Heart right ventricle (tissue), 16 donors: Measurements from ENCODE around the gene STRAP. TPM values are rescaled to one million over a fixed set of nuclear protein-coding genes. Genes with fewer than 3 reads are reported as not detected.

Experiments
- ATAC-seq, 8 donors: fragments of 200-7000 bp; cut with Tn5 transposase; one replicate each; pipeline ENCODE4 v1.9.1; 2020; ENCODE audit warnings: mild to moderate bottlenecking in 8 of 8, moderate library complexity in 8 of 8, moderate number of reproducible peaks in 1 of 8
- DNase-seq, 2 donors: peaks; one replicate each; pipeline ENCODE4 v3.0.0-alpha.2; 2020
- H3K27ac ChIP-seq, 10 donors: fragments of 200-600 bp; sonication (generic) in 2 of 10; one replicate each; pipeline versions ENCODE4 v1.5.0 to v1.8.0; 2020 to 2022; ENCODE audit warnings: mild to moderate bottlenecking in 3 of 10
- H3K27me3 ChIP-seq, 7 donors: fragments of 200-600 bp; one replicate each; pipeline ENCODE4 v1.8.0; 2021 to 2022; ENCODE audit warnings: mild to moderate bottlenecking in 2 of 7
- H3K36me3 ChIP-seq, 9 donors: fragments of 200-600 bp; sonication (generic) in 1 of 9; one replicate each; pipeline versions ENCODE4 v1.5.0 to v1.8.0; 2020 to 2022; ENCODE audit warnings: mild to moderate bottlenecking in 2 of 9
- H3K4me1 ChIP-seq, 9 donors: fragments of 200-600 bp; sonication (generic) in 1 of 9; one replicate each; pipeline versions ENCODE4 v1.5.0 to v1.8.0; 2020 to 2022; ENCODE audit warnings: mild to moderate bottlenecking in 4 of 9
- H3K4me3 ChIP-seq, 10 donors: fragments of 200-600 bp; sonication (generic) in 2 of 10; one replicate each; pipeline versions ENCODE4 v1.5.0 to v1.8.0; 2020 to 2022; ENCODE audit warnings: mild to moderate bottlenecking in 7 of 10, moderate library complexity in 2 of 10
- H3K9me3 ChIP-seq, 11 donors: fragments of 200-600 bp in 10 of 11; sonication (generic) in 2 of 11; one replicate each; pipeline versions ENCODE4 v1.5.0 to v1.8.0; 2013 to 2022; ENCODE audit warnings: mild to moderate bottlenecking in 2 of 11, control low read depth in 1 of 11, moderate library complexity in 1 of 11
- CTCF ChIP-seq, 9 donors: fragments of 200-600 bp; sonication (generic) in 2 of 9; IDR thresholded peaks; one replicate each; pipeline versions ENCODE4 v1.5.0 to v1.8.0; 2021 to 2022; ENCODE audit warnings: antibody characterized with exemption in 9 of 9, mild to moderate bottlenecking in 5 of 9, moderate library complexity in 1 of 9
- WGBS, 2 donors: extraction: QIAGEN DNeasy Blood & Tissue Kit; methylation state at CpG; one replicate each; pipeline ENCODE4 v1.1.7; 2013; ENCODE audit warnings: inconsistent platforms in 1 of 2; 5-methylcytosine and 5-hydroxymethylcytosine counted together
- intact Hi-C, 10 donors: fragments of 100-400 bp; cut with DNase I; formaldehyde crosslinking; loops; one replicate each; pipeline versions ENCODE4 v1.11.1 to v1.14.2; 2022
- polyA plus RNA-seq, 2 donors: library from polyadenylated mRNA; stranded (reverse); fragments of 200-250 nt; gene quantifications; one replicate each; pipeline ENCODE4 v1.2.3, GENCODE V29; 2013
- total RNA-seq, 10 donors: library from RNA; stranded (reverse); fragmentation: NEBNext Ultra II Directional in 3 of 10; extraction: Animal tissue kit (Norgen Biotek cat#: 25700) in 3 of 10; gene quantifications; one replicate each; pipeline versions ENCODE4 v1.2.1 to v1.2.4, GENCODE V29; 2021 to 2023
- donor health status: Arrhythmogenic right ventricular cardiomyopathy.
- donor health status: ischemic (EF 13 %, LVEDD 7.1; RV severe dilation, severe dysfunction).
- donor health status: healthy with polysubstance abuse.
- donor health status: DM: no; HTN: yes; CAD: no.
- donor health status: DM: no; HTN: no; CAD: no.
- donor health status: ischemic (EF 25% LVEDD 6.9; RV normal size, moderate dysfunction).
- donor health status: ischemic (EF 25% LVEDD 5.7; RV mildly dilated, moderate dysfunction).
- donor health status: healthy.
- donor health status: DM: yes; HTN: yes; CAD: no.
- donor health status: Ischemic cardiomyopathy.
- donor health status: ischemic (EF 35%, LVEDD 5.7; RV mildly dilated, moderate dysfunction).
- donor health status: nonischemic (EF 11% LVEDD 7.7; RV severe dilation, severe dysfunction).
- donor health status: DM: yes; HTN: yes; CAD: no.
- donor health status: PGD.
- donor health status: ischemic (EF 29% LVEDD 5.4; RV normal size, mild dysfunction).
- donor health status: nonischemic (EF 23%, LVEDD 6.1; RV moderate dilation, normal function).

Gene STRAP
- total and polyA plus RNA-seq, 12 donors, result 104 to 161 (median 116) TPM

GRCh38 chr12:15886372-15887042, 4.3 kb downstream of the STRAP start:
- H3K4me3 ChIP-seq, result no peak overlapping the region
- ATAC-seq, result no peak
- no peak for DNase-seq
- no peaks in the 10 kb centered on the region for H3K9me3 ChIP-seq
- H3K4me1 ChIP-seq, result peaks cover 6 to 64% (median 47%) of the 10 kb centered on the region in 9 donors
- H3K36me3 ChIP-seq, result peaks cover 0 to 57% (median 12%) of the 10 kb centered on the region in 9 donors
- 70 to 76% methylated on average over 7 of the region's 7 CpGs for WGBS, 2 donors
- intact Hi-C loops, result loop anchor here in 1 of 10 donors (10.0 kb wide), 1 partner anchor 1502 kb away; no protein-coding TSS in a partner anchor
- H3K27me3 ChIP-seq, result no peaks in the 10 kb centered on the region
- TF ChIP-seq CTCF (IDR thresholded peaks at IDR 0.05), result no peak
- H3K27ac ChIP-seq, result peak overlapping the region in 2 of 10 donors; percentile 19 to 55

GRCh38 chr12:15887043-15887817, 5.0 kb downstream of the STRAP start:
- peaks cover 6 to 64% (median 47%) of the 10 kb centered on the region in 9 donors for H3K4me1 ChIP-seq

GRCh38 chr12:15892645-15893259, 10.6 kb downstream of the STRAP start:
- Histone ChIP-seq H3K27ac (no peak overlapping the region), H3K9me3 (no peaks in the 10 kb centered on the region), H3K4me1 (peaks cover 0 to 15% (median 7%) of the 10 kb centered on the region in 9 donors), H3K27me3 (no peaks in the 10 kb centered on the region), H3K36me3 (peaks cover 0 to 87% (median 24%) of the 10 kb centered on the region in 9 donors), H3K4me3 (no peak overlapping the region)
- TF ChIP-seq CTCF (IDR thresholded peaks at IDR 0.05), result no peak
- DNase-seq (no peak), ATAC-seq (no peak)
- 92 to 96% methylated on average over 5 of the region's 5 CpGs for WGBS, 2 donors
- intact Hi-C loops, result no loop called here

More at GRCh38 chr12:15887043-15887817, 5.0 kb downstream of the STRAP start:
- Histone ChIP-seq H3K27me3 (no peaks in the 10 kb centered on the region), H3K27ac (peak overlapping the region in 5 of 10 donors; percentile 3 to 55 (median 19)), H3K4me3 (peak overlapping the region in 1 of 10 donors; percentile 6), H3K36me3 (peaks cover 0 to 65% (median 13%) of the 10 kb centered on the region in 9 donors), H3K9me3 (no peaks in the 10 kb centered on the region)
- DNase-seq (no peak), ATAC-seq (peak in 4 of 8 donors; percentile 25 to 45 (median 36))
- WGBS, 2 donors, result 60 to 68% methylated on average over 5 of the region's 5 CpGs
- TF ChIP-seq CTCF (IDR thresholded peaks at IDR 0.05), result no peak
- intact Hi-C loops, result loop anchor here in 1 of 10 donors (10.0 kb wide), 1 partner anchor 1502 kb away; no protein-coding TSS in a partner anchor

- TF ChIP-seq CTCF (IDR thresholded peaks at IDR 0.05), result no peak
- 81 to 92% methylated on average over 3 of the region's 3 CpGs for WGBS, 2 donors
Measured at GRCh38 chr12:15893260-15893659, 11.1 kb downstream of the STRAP start.

More at GRCh38 chr12:15893260-15893659, 11.1 kb downstream of the STRAP start:
- peaks cover 0 to 91% (median 24%) of the 10 kb centered on the region in 9 donors for H3K36me3 ChIP-seq
- H3K27me3 ChIP-seq, result no peaks in the 10 kb centered on the region
- intact Hi-C loops, result no loop called here
- no peak overlapping the region for H3K4me3 ChIP-seq
- ATAC-seq (no peak), DNase-seq (no peak)
- H3K27ac ChIP-seq, result no peak overlapping the region
- no peaks in the 10 kb centered on the region for H3K9me3 ChIP-seq
- H3K4me1 ChIP-seq, result peaks cover 0 to 10% (median 3%) of the 10 kb centered on the region in 9 donors
